Fibroblast of mammary gland (primary cell): Measurements from ENCODE around the gene INSIG2.

Experiments
- DNase-seq: peaks from one replicate; pipeline ENCODE4 v3.0.0-alpha.2; 2010; ENCODE audit warnings: low read depth
- H3K4me3 ChIP-seq: 2 replicates; pipeline ENCODE4 v1.5.1; 2011; ENCODE audit warnings: low read depth, mild to moderate bottlenecking, low read length, moderate library complexity; ENCODE audit not compliant: control insufficient read depth
- CTCF ChIP-seq: conservative IDR thresholded peaks from 2 replicates; pipeline ENCODE4 v1.5.1; 2011; ENCODE audit warnings: low read depth, low read length, inconsistent platforms; ENCODE audit not compliant: control insufficient read depth, insufficient read depth

The INSIG2 gene

GRCh38 chr2:118123561-118124232 lies 35.4 kb downstream of the INSIG2 start:
- peak; percentile 89 for DNase-seq
- H3K4me3 ChIP-seq = no peak overlapping the region
- no peak for TF ChIP-seq CTCF

- no peak for TF ChIP-seq CTCF
- no peak for DNase-seq
- no peak overlapping the region for H3K4me3 ChIP-seq
Measured at GRCh38 chr2:118124288-118124891, 36.1 kb downstream of the INSIG2 start.

- no peak for DNase-seq
- no peak overlapping the region for H3K4me3 ChIP-seq
- TF ChIP-seq CTCF = no peak
Measured at GRCh38 chr2:118127250-118127649, 39.0 kb downstream of the INSIG2 start.

GRCh38 chr2:118128826-118129225 lies 40.6 kb downstream of the INSIG2 start:
- TF ChIP-seq CTCF = no peak
- no peak for DNase-seq
- H3K4me3 ChIP-seq = no peak overlapping the region

GRCh38 chr2:118130385-118130784 lies 42.1 kb downstream of the INSIG2 start:
- H3K4me3 ChIP-seq = no peak overlapping the region
- no peak for TF ChIP-seq CTCF
- DNase-seq = no peak

- TF ChIP-seq CTCF = no peak
- H3K4me3 ChIP-seq = no peak overlapping the region
- no peak for DNase-seq
Measured at GRCh38 chr2:118131771-118132170, 43.5 kb downstream of the INSIG2 start.
